ENCODE data around the gene HELQ. TPM values are rescaled to one million over a fixed set of nuclear protein-coding genes. Genes with fewer than 3 reads are reported as not detected.

HELQ gene
- total and polyA plus RNA-seq, 9 of the 15 experiments (the other 6 are each of a cell fraction or from before 2014, with no cell fraction given) = 3.5 to 15.2 (median 11.9) TPM

GRCh38 chr4:83455281-83456183 lies at the start of gene HELQ, which contains the start of gene MRPS18C (continued):
- TF ChIP-seq AFF4 (CRISPR knock-in tag; IDR thresholded peaks at IDR 0.05) = no peak; the same call in none of the 2 replicates
- TF ChIP-seq POLR2AphosphoS2 (IDR thresholded peaks at IDR 0.05; ENCODE audit: low read length) = peak; percentile 97
- no peak for TF ChIP-seq ZNF3 (CRISPR knock-in tag; IDR thresholded peaks at IDR 0.05)
- TF ChIP-seq SAFB (IDR thresholded peaks at IDR 0.05; ENCODE audit: borderline replicate concordance, low read depth, low read length) = no peak
- no peak for TF ChIP-seq ZNF512 (tag; IDR thresholded peaks at IDR 0.05)
- TF ChIP-seq RBFOX2 (IDR thresholded peaks at IDR 0.05; ENCODE audit: low read depth, low read length) = peak; percentile 91
- 0 out of 2 replicates have a peak, but pooled peaks have one; percentile 64 for TF ChIP-seq ZFP91 (CRISPR knock-in tag; IDR thresholded peaks at IDR 0.05)
- no peak for TF ChIP-seq BMI1 (IDR thresholded peaks at IDR 0.05; ENCODE audit: low read length)
- TF ChIP-seq TBL1XR1 (IDR thresholded peaks at IDR 0.05; ENCODE audit: low read length in 2 of 2) = peak in 1 of 2 experiments; percentile 66; a peak in 2 of 4 replicates
- TF ChIP-seq ZNF511 (CRISPR knock-in tag; IDR thresholded peaks at IDR 0.05) = peak; percentile 19; the same call in 1 of the 2 replicates
- no peak for TF ChIP-seq ZNF224 (CRISPR knock-in tag; IDR thresholded peaks at IDR 0.05)
- TF ChIP-seq ZNF263 (CRISPR knock-in tag; IDR thresholded peaks at IDR 0.05; ENCODE audit: borderline replicate concordance) = peak; percentile 16; the same call in 1 of the 2 replicates
- TF ChIP-seq TSHZ1 (CRISPR knock-in tag; IDR thresholded peaks at IDR 0.05) = no peak
- no peak for TF ChIP-seq PCBP2 (IDR thresholded peaks at IDR 0.05; ENCODE audit: low read depth, low read length, poor library complexity, severe bottlenecking)

All from K562 (cell line).